ENCODE measurements around the gene TRIM56.
"Not testable (repeated sequence)": the region's sequence is repeated elsewhere in the genome, so short reads cannot be mapped to it uniquely, and the experiment has no call there.

Gene TRIM56

GRCh38 chr7:101066141-101066832, 19.0 kb upstream of the TRIM56 start:
- TF ChIP-seq CTCF (conservative IDR thresholded peaks at IDR 0.05; ENCODE audit: low read depth), result no peak
- peak; percentile 41 for DNase-seq (ENCODE audit: low spot score)
- ChIA-PET POLR2A (ENCODE audit: low non-redundant PET) (no interaction called here), CTCF (interaction anchor here (0.6 to 1.3 kb wide), 5 partner anchors 12 to 172 kb away, joined by 3 to 6 read pairs (median 4); partner anchors contain the start of gene ZNHIT1)
- H3K27ac ChIP-seq, result peak overlapping the region; percentile 17

GRCh38 chr7:101066833-101067177, 18.5 kb upstream of the TRIM56 start:
- no peak for TF ChIP-seq CTCF (conservative IDR thresholded peaks at IDR 0.05; ENCODE audit: low read depth)
- no peak for DNase-seq (ENCODE audit: low spot score)
- ChIA-PET CTCF (interaction anchor here (0.7 to 1.3 kb wide), 3 partner anchors 11 to 172 kb away, joined by 4 to 6 read pairs (median 6); no protein-coding TSS in a partner anchor), POLR2A (ENCODE audit: low non-redundant PET) (no interaction called here)
- H3K27ac ChIP-seq, result no peak overlapping the region

GRCh38 chr7:101068401-101068800, 16.9 kb upstream of the TRIM56 start:
- DNase-seq (ENCODE audit: low spot score), result no peak
- ChIA-PET CTCF (interaction anchor here (0.6 kb wide), 1 partner anchor 149 kb away, joined by 3 read pairs; no protein-coding TSS in a partner anchor), POLR2A (ENCODE audit: low non-redundant PET) (no interaction called here)
- no peak for TF ChIP-seq CTCF (conservative IDR thresholded peaks at IDR 0.05; ENCODE audit: low read depth)
- H3K27ac ChIP-seq, result no peak overlapping the region

- POLR2A ChIA-PET (ENCODE audit: low non-redundant PET); CTCF ChIA-PET; H3K27ac ChIP-seq; DNase-seq (ENCODE audit: low spot score): not testable (repeated sequence)
These were observed 13.7 kb upstream of the TRIM56 start for GRCh38 chr7:101071362-101072104.

- H3K27ac ChIP-seq, result no peak overlapping the region
- no peak for DNase-seq (ENCODE audit: low spot score)
- TF ChIP-seq CTCF (conservative IDR thresholded peaks at IDR 0.05; ENCODE audit: low read depth), result no peak
- CTCF ChIA-PET, result no interaction called here
- POLR2A ChIA-PET (ENCODE audit: low non-redundant PET), result no interaction called here
These were observed 9.6 kb upstream of the TRIM56 start for GRCh38 chr7:101075646-101076045.

GRCh38 chr7:101076183-101076582, 9.1 kb upstream of the TRIM56 start:
- CTCF ChIA-PET; H3K27ac ChIP-seq; DNase-seq (ENCODE audit: low spot score); POLR2A ChIA-PET (ENCODE audit: low non-redundant PET): not testable (repeated sequence)

- H3K27ac ChIP-seq, result no peak overlapping the region
- TF ChIP-seq CTCF (conservative IDR thresholded peaks at IDR 0.05; ENCODE audit: low read depth), result peak; percentile 97
- ChIA-PET POLR2A (ENCODE audit: low non-redundant PET) (no interaction called here), CTCF (interaction anchor here (0.5 to 1.4 kb wide), 15 partner anchors 11 to 1049 kb away, joined by 3 to 7 read pairs (median 3); partner anchors contain the start of gene ACHE)
- DNase-seq (ENCODE audit: low spot score), result peak; percentile 84
These were observed 7.8 kb upstream of the TRIM56 start for GRCh38 chr7:101077303-101078086.
